Left lung (tissue), 10 donors: ENCODE results near the gene WDR37. TPM values are rescaled to one million over a fixed set of nuclear protein-coding genes. Genes with fewer than 3 reads are reported as not detected.
A peak's percentile ranks its signal among the peaks of the same experiment; 100 is the strongest.

Source experiments
- ATAC-seq: fragments of 200-7000 bp; cut with Tn5 transposase; one replicate; pipeline ENCODE4 v1.9.1; 2020; ENCODE audit warnings: moderate library complexity
- DNase-seq, 4 donors: peaks; one replicate each; pipeline ENCODE4 v3.0.0-alpha.2; 2013 to 2020
- H3K27ac ChIP-seq, 2 donors: fragments of 200-600 bp; sonication (generic) in 1 of 2; one replicate each; pipeline versions ENCODE4 v1.5.0 to v1.8.0; 2020 to 2021
- H3K27me3 ChIP-seq, 2 donors: fragments of 200-600 bp; sonication (generic) in 1 of 2; one replicate each; pipeline versions ENCODE4 v1.5.0 to v1.8.0; 2020 to 2021
- H3K36me3 ChIP-seq, 2 donors: fragments of 200-600 bp; sonication (generic) in 1 of 2; one replicate each; pipeline versions ENCODE4 v1.5.0 to v1.8.0; 2020 to 2021
- H3K4me1 ChIP-seq, 2 donors: fragments of 200-600 bp; one replicate each; pipeline ENCODE4 v1.8.0; 2021
- H3K4me3 ChIP-seq, 2 donors: fragments of 200-600 bp; sonication (generic) in 1 of 2; one replicate each; pipeline versions ENCODE4 v1.5.0 to v1.8.0; 2020 to 2021; ENCODE audit warnings: mild to moderate bottlenecking in 1 of 2
- H3K9me3 ChIP-seq, 2 donors: fragments of 200-600 bp; sonication (generic) in 1 of 2; one replicate each; pipeline versions ENCODE4 v1.5.0 to v1.8.0; 2020 to 2021
- CTCF ChIP-seq, 2 donors: fragments of 200-600 bp; sonication (generic) in 1 of 2; IDR thresholded peaks; one replicate each; pipeline versions ENCODE4 v1.5.0 to v1.8.0; 2021; ENCODE audit warnings: antibody characterized with exemption in 2 of 2
- intact Hi-C, 2 donors: fragments of 100-400 bp; cut with DNase I; formaldehyde crosslinking; loops; one replicate each; pipeline versions ENCODE4 v1.11.2 to v1.14.2; 2022
- polyA plus RNA-seq, 6 donors: library from polyadenylated mRNA; unstranded; fragments of 120-200 nt; gene quantifications; one replicate each; pipeline ENCODE4 v1.2.1, GENCODE V29; 2013; ENCODE audit not compliant: insufficient read length in 6 of 6
- total RNA-seq, 2 donors: library from RNA; stranded (reverse); fragmentation: NEBNext Ultra II Directional; extraction: Animal tissue kit (Norgen Biotek cat#: 25700); gene quantifications; one replicate each; pipeline ENCODE4 v1.2.1, GENCODE V29; 2021
- donor health status: DM: no; HTN: yes; CAD: no.
- donor health status: DM: no; HTN: no; CAD: no.

WDR37 gene
- total and polyA plus RNA-seq, 8 donors, result 16.1 to 23.8 (median 18.1) TPM

- peaks cover 0 to 24% of the 10 kb centered on the region in 2 donors for H3K27me3 ChIP-seq
- H3K4me3 ChIP-seq, result no peak overlapping the region
- no peaks in the 10 kb centered on the region for H3K4me1 ChIP-seq
- TF ChIP-seq CTCF (IDR thresholded peaks at IDR 0.05), result no peak
- H3K27ac ChIP-seq, result no peak overlapping the region
- no peaks in the 10 kb centered on the region for H3K36me3 ChIP-seq
- no peaks in the 10 kb centered on the region for H3K9me3 ChIP-seq
- ATAC-seq (no peak), DNase-seq (peak in 1 of 4 donors; percentile 24)
- intact Hi-C loops, result no loop called here
Measured at GRCh38 chr10:1173091-1173490, 116.9 kb downstream of the WDR37 start.

GRCh38 chr10:1174022-1174421 lies 117.8 kb downstream of the WDR37 start:
- no peak overlapping the region for H3K4me3 ChIP-seq
- no peak for ATAC-seq
- intact Hi-C loops, result no loop called here

GRCh38 chr10:1175956-1176565 lies 119.9 kb downstream of the WDR37 start:
- no peak for ATAC-seq
- intact Hi-C loops, result no loop called here
- DNase-seq, result peak in 1 of 4 donors; percentile 23
- Histone ChIP-seq H3K4me3 (no peak overlapping the region), H3K4me1 (no peaks in the 10 kb centered on the region), H3K9me3 (no peaks in the 10 kb centered on the region), H3K36me3 (no peaks in the 10 kb centered on the region), H3K27me3 (peaks cover 0 to 5% of the 10 kb centered on the region in 2 donors), H3K27ac (no peak overlapping the region)
- TF ChIP-seq CTCF (IDR thresholded peaks at IDR 0.05), result no peak

More at GRCh38 chr10:1174022-1174421, 117.8 kb downstream of the WDR37 start:
- Histone ChIP-seq H3K9me3 (no peaks in the 10 kb centered on the region), H3K27ac (no peak overlapping the region), H3K36me3 (no peaks in the 10 kb centered on the region), H3K4me1 (no peaks in the 10 kb centered on the region), H3K27me3 (peaks cover 0 to 21% of the 10 kb centered on the region in 2 donors)
- no peak for DNase-seq
- TF ChIP-seq CTCF (IDR thresholded peaks at IDR 0.05), result no peak

DNA sequence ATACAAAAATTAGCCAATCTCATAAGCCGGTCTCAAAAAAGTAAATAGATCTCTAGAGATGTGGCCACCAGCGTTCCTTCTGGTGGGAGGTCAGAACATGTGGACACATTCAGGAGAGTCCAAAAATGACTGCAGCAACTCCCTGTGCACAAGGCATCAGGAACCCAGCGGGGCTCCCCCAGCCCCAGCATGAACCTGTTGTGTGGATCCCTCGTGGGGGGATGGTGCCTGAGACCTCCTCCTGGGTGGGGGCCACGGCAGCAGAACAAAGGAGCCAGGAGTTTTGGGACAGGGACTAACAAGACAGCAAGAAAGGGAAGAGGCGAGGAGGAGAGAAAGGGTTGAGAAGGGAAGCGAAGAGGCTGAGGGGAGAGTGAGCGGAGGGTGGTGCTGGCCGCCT lies 121.8 kb downstream of the WDR37 start:
- intact Hi-C loops, result no loop called here
- Histone ChIP-seq H3K27ac (no peak overlapping the region), H3K4me1 (no peaks in the 10 kb centered on the region), H3K4me3 (no peak overlapping the region), H3K9me3 (no peaks in the 10 kb centered on the region), H3K27me3 (peaks cover 0 to 7% of the 10 kb centered on the region in 2 donors), H3K36me3 (no peaks in the 10 kb centered on the region)
- ATAC-seq, result no peak
- no peak for TF ChIP-seq CTCF (IDR thresholded peaks at IDR 0.05)
- peak in 1 of 4 donors; percentile 14 for DNase-seq

GRCh38 chr10:1178506-1178905 lies 122.3 kb downstream of the WDR37 start:
- no peak for TF ChIP-seq CTCF (IDR thresholded peaks at IDR 0.05)
- ATAC-seq, result no peak
- Histone ChIP-seq H3K4me3 (no peak overlapping the region), H3K27me3 (peaks cover 0 to 11% of the 10 kb centered on the region in 2 donors), H3K27ac (no peak overlapping the region), H3K36me3 (no peaks in the 10 kb centered on the region), H3K9me3 (no peaks in the 10 kb centered on the region), H3K4me1 (no peaks in the 10 kb centered on the region)
- DNase-seq, result peak in 1 of 4 donors; percentile 17
- intact Hi-C loops, result no loop called here
